ENCODE results near the gene COPS7B.
"Not testable (repeated sequence)": the region's sequence is repeated elsewhere in the genome, so short reads cannot be mapped to it uniquely, and the experiment has no call there.

COPS7B gene

DNA sequence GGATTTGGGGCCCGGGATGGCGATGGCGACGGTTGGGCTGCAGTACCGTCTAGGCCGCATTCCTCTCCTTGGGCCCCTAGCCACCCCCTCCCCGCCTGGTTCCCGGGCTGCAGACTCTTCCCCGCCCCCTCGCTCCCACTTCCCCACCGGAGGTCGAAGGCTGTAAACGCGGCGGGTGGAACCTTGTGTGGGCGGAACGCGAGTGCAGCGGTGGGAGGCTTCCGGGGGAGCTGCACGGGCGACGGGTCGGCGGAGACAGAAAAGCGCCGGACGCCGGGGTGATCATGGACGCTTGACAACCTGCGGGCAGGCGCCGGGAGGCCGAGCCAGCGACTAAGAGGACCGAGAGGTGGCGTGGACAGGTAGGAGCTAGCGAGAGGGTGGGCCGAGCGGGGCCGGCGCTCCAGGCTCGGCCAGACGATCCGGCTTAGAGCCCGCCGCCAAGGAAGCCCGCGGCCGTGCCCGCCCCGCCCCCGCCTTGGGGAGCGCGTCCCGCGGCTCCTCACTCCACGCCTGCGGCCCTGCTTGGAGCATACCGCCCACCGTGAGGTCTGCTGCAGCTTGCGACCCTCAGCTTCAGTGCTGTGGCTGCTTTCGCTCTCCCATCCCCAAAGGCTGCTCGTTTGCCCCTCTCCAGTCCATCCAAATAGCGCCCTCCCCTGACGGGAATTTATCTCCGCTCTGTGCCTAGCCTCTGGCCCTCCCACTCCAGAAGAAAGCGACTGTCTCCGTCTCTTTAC is at the start of gene COPS7B:
Gene COPS7B, plus strand, starts transcription at position 269 of the 740 bp plus-strand sequence. CDS start 2,126 bp downstream, outside the sequence.
- peak; percentile 92 for DNase-seq

DNA sequence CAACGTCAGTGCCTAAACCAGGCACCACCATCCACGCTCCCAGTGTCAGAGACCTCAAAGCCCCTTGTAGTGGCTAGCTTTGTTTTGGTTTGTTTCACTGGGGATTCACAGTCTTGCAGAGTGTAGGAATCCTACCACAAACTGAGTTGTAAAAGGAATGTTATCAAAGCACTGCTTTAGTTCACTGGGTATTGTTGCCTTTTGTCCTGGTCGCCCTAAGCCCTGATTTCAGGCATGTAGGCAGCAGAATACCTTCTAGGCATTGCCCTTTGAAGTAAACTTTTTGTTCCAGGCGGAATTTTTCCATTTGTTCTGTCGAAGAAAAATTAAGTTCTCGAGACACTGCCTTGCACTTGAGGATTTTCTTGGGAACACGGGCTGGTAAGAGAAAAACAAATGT is 48.5 kb upstream of the COPS7B start:
- DNase-seq: no peak

DNA sequence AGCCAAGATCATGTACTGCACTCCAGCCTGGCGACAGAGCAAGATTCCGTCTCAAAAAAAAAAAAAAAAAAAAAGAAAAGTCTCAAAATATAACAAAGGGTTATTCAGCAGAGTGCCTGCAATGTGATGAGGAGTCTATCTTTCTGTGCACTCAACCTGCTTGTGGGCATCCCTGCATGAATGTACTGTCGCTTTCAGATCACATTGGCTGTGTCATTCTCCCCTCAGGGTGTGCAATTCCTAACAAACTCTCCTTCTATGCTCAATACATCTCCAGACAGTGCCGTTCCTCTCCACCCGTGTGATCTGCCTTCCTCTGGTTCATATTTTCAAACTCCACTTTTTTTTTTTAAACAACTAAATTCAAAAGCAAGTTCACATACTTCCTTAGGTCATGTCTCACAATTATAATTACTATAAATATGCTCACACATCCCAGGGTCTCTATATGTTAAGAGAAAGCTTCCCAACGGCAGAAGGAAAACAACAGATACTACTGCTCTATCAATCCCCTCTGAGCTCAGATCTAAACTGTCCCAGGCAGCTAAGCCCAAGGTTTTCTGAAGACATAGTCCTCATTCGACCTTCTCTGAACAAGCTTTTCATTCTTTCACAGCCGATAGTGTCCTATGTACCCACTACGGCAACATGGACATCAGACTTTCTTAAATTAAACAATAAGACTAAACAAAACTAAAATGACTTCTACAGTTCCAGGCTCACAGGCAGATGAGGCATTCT is 42.7 kb upstream of the COPS7B start:
- no peak for DNase-seq

DNA sequence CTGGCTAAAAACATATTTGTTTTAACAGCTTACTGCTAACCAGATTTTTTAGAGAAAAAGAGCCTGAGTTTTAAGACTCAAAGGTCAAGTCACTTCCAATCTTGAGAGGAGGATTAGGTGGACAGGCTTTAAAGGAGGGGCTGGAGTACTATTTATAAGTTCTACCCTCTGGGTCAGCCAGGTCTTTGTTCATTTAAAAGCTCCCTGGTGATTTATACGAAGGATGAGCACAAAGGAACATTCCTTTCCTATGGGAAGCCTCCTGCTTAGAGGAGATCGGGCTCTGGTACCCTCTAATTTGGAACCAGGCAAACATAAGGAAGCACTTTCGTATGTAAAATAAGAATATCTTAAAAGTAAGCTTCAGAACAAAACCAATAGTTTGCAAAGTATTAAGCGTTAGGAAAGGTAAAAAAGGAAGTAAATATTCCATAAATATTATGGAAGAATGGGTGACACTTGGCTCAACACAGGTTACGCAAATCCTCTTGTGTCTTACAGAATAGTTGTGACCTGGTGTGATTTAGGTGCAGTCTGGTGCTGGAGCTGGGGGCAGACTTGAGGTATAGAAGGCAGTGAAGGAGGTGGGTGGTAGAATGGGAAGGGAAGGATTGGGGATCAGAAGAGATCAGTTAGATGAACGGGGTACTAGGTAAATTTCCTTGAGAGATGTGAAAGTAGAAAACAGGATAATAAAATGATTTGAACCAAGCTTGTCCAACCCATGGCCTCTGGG is 40.8 kb upstream of the COPS7B start:
- no peak for DNase-seq

DNA sequence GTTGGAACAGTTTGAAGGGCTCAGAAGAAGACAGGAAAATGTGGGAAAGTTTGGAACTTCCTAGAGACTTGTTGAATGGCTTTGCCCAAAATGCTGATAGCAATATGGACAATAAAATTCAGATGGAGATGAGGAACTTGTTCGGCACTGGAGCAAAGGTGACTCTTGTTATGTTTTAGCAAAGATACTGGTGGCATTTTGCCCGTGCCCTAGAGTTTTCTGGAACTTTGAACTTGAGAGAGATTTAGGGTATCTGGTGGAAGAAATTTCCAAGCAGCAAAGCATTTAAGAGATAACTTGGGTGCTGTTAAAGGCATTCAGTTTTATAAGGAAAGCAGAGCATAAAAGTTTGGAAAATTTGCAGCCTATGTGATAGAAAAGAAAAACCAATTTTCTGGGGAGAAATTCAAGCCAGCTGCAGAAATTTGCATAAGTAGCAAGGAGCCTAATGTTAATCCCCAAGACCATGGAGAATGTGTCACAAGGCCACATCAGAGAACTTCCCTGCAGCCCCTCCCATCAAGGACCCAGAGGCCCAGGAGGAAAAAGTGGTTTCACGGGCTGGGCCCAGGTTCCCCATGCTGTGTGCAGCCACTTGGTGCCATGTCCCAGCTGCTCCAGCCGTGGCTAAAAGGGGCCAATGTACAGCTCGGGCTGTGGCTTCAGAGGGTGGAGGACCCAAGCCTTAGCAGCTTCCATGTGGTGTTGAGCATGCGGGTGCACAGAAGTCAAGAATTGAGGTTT is 37.9 kb upstream of the COPS7B start:
- DNase-seq: not testable (repeated sequence)

DNA sequence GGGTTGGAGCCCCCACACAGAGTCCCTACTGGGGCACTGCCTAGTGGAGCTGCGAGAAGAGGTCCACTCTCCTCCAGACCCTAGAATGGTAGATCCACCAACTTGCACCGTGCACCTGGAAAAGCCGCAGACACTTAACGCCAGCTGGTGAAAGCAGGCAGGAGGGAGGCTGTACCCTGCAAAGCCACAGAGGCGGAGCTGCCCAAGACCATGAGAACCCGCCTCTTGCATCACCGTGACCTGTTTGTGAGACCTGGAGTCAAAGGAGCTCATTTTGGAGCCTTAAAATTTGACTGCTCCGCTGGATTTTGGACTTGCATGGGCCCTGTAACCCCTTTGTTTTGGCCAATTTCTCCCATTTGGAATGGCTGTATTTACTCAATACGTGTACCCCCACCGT is 37.2 kb upstream of the COPS7B start:
- not testable (repeated sequence) for DNase-seq

DNA sequence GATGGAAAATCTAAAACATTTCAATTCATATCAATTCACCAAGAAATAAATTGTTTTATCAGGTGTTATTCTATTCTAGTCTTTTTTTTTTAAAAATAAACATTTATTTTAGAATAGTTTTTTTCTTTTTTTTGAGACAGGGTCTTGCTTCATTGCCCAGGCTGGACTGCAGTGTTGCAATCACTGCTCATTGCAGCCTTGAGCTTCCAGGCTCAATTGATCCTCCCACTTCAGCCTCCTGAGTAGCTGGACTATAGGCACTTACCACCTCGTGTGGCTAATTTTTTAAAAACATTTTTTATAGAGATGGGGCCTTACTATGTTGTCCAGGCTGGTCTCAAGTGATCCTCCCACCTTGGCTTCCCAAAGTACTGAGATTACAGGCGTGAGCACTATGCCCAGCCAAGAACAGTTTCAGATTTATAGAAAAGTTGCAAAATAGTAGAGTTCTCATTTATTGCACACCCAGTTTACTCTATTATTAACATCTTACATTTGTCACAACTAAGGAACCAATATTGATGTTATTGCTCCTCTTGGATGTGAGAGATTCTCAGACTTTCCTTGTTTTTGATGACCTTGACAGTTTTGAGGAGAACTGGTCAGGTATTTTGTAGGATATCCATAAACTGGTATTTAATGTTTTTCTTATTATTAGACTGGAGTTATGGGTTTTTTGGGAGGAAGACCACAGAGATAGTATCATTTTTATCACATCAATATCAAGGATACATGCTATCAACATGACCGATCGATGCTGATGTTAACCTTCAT is 35.0 kb upstream of the COPS7B start:
- no peak for DNase-seq

DNA sequence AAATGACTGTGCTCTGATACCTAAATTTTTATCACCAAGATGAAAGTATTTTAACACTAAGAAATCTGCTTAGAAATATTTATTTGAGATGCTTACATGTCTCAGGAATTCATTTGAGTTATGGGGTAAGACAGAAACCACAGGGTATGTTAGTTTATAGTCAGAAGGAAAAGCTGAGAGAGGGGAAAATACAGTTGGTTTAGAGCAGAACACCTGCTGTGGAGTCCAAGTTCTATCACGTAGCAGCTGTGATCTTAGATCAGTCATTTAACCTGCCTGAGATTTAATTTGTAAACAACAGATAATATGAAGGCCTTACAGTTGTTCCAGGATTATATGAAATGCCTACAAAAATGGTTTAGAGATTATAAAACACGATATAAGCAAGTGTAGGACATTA is 34.2 kb upstream of the COPS7B start:
- no peak for DNase-seq

DNA sequence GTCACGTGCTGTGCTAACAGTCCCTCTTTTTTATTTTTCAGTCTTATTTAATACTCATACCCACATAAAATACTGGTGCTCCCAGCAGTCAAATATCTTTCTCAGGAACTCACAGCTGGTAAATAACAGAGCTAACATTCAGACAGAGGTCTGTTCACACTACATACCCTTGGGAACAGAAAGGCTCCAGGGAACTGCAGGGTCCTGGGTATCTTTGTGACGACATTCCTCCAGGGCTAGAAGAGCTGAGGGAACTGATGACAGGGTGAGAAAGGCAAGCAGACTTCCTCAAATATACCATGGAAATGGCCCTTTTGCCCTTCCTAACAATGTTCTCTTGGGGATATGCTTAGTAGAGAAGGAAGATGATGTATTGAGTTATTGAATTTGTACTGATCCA is 24.5 kb upstream of the COPS7B start:
- DNase-seq: no peak

DNA sequence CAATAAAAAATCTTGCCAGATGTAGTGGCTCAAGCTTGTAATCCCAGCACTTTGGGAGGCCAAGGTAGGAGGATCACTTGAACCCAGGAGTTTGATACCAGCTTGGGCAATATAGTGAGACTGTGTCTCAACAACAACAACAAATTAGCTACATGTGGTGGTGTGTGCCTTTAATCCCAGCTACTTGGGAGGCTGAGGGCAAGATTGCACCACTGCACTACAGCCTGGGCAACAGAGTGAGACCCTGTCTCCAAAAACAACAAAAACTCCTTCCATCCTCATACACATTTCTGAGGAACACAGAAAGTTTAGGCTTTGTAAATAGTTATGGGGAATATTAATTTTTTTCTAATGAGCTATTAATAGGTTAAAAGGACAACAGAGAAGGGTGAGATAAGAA is 22.1 kb upstream of the COPS7B start:
- no peak for DNase-seq

DNA sequence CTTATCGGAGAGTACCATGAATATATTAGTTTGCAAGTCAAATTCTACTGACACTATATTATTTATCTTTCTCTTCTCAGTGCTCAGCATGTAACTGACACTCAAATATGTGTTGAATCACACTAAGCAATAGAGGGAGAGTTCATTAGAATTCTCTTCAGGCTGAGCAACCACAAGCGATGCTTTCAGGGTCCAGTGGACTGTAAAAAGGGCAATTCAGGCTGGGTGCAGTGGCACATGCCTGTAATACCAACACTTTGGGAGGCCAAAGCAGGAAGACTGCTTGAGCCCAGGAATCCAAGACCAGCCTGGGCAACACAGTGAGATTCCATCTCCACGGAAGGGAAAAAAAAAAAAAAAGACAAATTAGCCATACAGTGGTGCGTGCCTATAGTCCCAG is 21.5 kb upstream of the COPS7B start:
- DNase-seq: no peak

DNA sequence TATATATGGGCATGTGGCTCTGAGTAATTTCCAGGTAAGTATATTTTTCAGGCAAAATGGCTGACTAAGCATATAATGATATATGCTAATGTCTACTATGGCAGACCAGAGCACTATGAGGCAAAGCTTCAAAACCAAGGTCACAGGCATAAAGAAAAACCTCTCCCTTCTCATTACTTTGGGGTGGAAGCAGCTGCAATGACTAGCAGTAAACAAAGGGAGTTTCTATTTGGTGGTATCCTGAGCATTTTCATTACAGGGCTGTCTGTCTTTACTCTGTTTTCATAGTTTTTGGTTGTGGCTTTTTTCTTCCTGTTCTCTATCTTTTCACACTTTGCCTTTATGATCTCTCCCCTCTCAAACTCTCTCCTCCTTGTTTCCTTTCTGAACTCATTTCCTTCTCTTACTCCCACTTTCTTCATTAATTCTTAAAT is 20.7 kb upstream of the COPS7B start:
- DNase-seq: no peak

DNA sequence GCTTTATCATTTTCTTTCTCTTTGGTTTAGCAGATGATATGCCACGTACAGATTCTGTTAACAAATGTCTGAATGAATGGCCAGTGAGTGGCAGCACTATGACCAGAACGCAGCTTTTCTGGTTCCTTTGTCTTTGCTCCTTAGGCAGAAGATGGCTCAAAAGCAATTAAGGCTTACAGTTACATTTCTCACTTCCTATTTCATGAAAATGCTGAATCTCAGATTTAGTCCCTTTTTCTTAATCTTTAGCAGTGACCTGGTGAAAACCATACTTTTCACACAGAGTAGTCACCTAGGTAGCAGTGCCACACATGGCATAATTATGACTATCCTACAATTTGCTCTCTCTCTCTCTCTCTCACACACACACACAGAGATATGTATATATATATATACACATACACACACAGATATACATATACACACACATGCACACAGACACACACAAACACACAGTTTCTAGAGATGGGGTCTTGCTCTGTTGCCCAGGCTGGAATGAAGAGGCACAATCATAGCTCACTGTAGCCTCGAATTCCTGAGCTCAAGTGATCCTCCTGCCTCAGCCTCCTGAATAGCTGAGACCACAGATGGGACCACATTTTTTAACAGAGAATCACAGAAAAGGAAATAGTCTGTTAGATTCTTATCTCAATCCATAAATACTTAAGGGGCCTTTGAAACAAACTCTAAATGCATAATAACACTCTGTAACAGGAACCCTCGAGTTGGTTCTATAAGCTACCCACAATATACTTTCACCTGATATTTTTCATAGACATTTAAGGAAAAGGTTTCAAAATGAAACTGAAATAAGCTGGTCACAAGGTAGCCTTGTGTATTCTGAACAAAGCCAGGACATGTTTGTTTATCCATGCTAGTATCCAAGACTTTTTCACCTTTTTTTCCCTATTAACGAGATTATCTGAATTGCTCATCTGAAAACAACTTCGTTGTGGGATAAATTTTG is 16.8 kb upstream of the COPS7B start:
- DNase-seq: no peak

DNA sequence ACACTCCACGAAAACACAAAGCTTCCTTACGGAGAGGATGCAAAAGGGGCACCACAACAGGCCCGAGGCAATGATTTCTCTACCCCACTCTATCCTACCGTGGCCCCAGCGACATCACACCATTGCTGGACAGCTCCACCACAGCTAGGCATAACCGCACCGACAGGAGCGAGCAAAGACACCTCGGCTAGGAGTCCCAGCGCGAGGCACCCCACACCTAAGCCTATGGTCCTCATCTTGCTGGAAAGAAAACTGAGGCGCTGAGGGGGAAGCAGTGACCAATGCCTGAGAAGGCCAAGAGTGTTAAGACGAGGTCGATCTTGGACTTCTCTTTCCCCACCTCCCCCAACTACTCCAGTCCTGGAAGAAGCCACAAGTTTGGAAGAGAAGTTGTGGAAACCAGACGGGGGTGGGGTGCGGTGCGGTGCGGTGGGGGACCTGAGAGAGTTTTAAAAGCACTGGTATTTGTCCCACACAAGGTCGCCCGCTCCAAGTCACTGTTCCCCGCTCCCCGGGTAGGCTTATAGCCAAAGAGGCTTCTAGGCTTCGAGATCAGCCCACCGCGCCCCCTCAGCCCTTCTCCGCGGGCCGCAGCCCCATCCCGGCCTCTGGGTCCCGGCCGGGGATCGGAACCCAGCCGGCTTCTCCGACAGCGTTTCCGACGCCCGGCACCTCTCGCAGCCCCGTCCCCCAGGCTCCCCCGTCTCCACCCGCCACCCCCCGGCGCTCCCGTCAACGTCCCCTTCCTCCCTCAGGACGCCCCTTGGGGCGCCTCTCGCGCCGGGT is 5.9 kb upstream of the COPS7B start:
- peak; percentile 32 for DNase-seq

DNA sequence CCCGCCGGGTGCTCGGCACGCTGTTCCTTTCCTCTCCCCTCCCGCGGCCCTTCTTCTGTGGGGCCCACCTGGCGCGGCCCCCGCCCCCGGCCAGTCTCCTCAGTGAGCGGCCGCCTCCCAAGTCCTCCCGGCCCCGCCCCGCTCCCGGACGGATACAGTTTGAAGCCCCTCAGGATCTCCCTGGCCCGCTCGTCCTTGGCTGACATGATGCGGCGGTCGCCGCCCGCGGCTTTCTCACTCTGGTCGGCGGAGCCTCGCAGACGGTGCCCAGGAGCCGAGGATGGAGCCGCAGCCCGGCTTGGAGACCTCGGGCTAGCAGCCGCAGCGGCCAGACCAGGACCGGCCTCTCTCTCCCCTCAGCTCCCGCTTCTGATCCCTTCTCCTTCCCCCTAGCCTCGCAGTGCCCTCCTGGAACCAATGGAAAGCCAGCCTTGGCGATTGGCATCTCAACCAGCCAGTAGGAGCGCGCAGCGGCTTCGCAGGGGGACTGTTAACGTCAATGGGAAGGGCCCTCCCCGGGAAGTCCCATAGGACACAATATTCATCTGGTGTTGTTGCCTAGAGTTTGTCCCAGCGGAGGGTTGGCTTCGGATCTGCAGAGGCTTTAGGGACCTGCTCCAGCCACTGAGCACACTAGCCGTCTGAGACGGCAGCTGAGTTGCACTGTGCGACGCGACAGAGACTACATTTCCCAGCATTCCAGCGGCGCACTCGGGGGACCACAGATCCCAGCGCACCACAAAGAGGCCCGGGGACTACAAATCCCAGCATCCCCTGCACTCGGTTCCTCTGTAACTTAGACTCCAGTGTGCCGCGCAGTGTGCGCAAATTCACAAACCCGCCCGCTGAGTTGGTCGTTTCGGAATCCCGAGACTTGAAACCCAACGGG is 5.1 kb upstream of the COPS7B start, which contains the start of gene PDE6D:
Gene PDE6D, minus strand, starts transcription at position 374 of the 889 bp plus-strand sequence. Its CDS starts 168 bp downstream, at position 206.
- peak; percentile 99 for DNase-seq

DNA sequence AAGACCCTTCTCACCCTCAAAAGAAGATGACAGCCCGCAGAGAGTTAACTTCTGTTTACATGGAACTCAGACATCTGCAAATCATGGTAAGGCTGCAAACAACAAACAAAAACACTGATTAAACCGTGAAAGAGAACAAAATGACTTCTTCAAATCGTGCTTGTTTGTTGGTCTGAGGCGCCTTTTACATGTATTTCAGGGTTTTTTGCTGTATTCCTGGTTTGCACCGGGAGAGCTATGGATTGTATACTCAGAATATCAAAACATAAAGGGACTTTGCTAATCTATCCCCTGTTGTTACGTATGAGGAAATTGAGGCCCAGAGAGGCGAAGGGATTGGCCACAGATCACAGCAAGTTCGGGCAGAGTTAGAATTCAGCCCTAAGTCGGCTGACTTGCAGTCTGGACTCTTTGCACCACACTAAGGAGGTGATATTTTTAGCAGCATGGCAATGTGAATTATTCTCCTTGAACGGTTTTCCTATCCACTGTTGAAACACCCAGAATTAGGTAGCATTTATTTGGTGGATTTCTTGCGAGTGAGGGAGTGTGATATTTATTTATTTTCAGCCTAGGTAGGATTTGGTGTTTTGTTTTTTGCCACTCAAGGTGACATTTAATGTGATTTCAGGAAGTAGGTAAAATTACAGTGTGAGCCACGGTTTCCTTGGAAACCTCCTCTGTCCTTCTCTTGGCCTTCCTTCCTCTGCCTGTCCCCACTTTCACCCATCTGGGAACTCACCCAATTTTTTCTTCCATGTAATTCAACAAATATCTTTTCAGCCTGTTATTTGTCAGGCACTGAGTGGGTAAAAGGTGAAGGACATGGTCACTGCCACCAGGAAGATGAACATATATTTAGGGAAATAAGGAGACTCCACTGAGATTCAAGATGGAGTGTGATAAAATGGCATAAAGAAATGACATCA is 4.2 kb upstream of the COPS7B start:
- peak; percentile 27 for DNase-seq

DNA sequence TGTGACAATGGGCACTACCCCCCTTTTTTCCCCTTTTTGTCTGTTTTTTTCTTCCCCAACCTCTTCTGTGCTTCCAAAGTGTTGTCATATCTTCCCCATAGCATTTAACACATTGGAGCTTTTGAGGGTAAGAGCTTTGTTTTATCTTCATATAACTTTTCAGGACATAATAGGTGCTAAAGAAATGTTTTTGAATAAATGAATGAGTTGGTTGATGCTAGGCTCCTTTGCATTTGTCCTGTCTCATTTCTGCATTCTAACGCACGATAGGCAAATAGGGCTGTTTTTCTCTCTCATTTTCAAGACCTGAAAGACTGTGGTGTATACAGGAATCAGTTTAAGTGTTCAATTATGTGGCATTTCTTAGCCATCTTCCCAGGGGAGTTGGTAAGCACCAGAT is 832 bp upstream of the COPS7B start:
- DNase-seq: no peak

DNA sequence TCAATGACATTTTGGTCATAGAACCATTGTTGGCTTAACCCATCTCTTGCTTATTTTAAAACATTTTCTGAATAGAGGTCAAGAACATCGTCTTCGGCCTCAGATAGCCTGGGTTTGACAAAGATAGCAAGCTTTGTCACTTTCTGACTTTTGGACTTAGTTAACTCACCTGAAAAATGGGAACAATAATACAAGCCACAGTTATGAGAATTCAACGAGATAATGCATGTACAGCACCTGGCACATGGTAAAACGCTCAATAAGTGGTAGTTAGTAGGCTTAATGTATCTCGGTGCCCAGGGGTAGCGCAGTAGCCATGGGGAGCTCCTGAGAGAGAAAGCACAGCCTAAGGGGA is 446 bp upstream of the COPS7B start:
- no peak for DNase-seq

Measured in femur (tissue), 1 donor.